Hair follicle dermal papilla cell (primary cell): ENCODE measurements around the gene TMEM131. TPM values are rescaled to one million over a fixed set of nuclear protein-coding genes. Genes with fewer than 3 reads are reported as not detected.

Experiments used
- small RNA-seq: library from RNA; depleted of rRNA; stranded (forward); fragments of <200 nt; gene quantifications from one replicate; pipeline ENCODE3, GENCODE V24; 2012
- total RNA-seq: library from RNA; depleted of rRNA; stranded (reverse); fragments of >200 nt; gene quantifications from 2 replicates; pipeline ENCODE4 v1.2.3, GENCODE V29; 2012

Gene TMEM131
- total RNA-seq, result 43.0 and 48.8 TPM in 2 replicates

GRCh38 chr2:97995734-97996624 is at the start of gene TMEM131:
TSS of gene TMEM131 (minus strand) at chr2:97995948. CDS start at chr2:97995662, 286 bp downstream.

GRCh38 chr2:97713296-97714083 is 282.3 kb downstream of the TMEM131 start, which contains the start of gene ZAP70:
TSS of gene ZAP70 (plus strand) at chr2:97713576. CDS start at chr2:97724037, 10,461 bp downstream.

Small RNA genes lying within 50 kb of the gene (small RNA-seq; reads per million reads assigned to genes)
- gene HMGN1P36, result not detected
- gene RNU7-96P, result not detected

Other genes starting within 250 kb of the TMEM131 start
- gene VWA3B, start 91.2 kb upstream of the TMEM131 start, total RNA-seq, result not detected in 2 replicates